K562 (cell line): ENCODE results near the gene ANKS3. TPM values are rescaled to one million over a fixed set of nuclear protein-coding genes. Genes with fewer than 3 reads are reported as not detected.

Experiments
- ATAC-seq: fragments of 200-7000 bp; cut with Tn5 transposase; 3 replicates; pipeline ENCODE4 v1.9.1; 2020; ENCODE audit warnings: moderate library complexity
- BruUV-seq: library from RNA; stranded (reverse); fragments of 400-500 nt; replicated peaks from 2 replicates; lab custom pipeline; 2021; lab: Mats Ljungman, UMichigan
- CTCF ChIA-PET: fragments of 300-600 bp; formaldehyde crosslinking; extraction: SDS; loops from one replicate; lab custom pipeline; 2021; ENCODE audit warnings: low intra/inter-chr PET ratio; lab: Yijun Ruan, JAX
- POLR2A ChIA-PET: fragments of 300-600, 350-650 bp; sonication (Branson Sonifier 250); formaldehyde crosslinking; extraction: SDS; loops from one replicate; lab custom pipeline; 2021; ENCODE audit warnings: antibody characterized with exemption, inconsistent platforms; lab: Yijun Ruan, JAX
- DNase-seq, 4 experiments: peaks; one replicate each; pipeline versions ENCODE4 v3.0.0 to v3.0.0-alpha.2; 2011 to 2018; ENCODE audit warnings: low spot score in 3 of 4, mixed read lengths in 3 of 4; ENCODE audit errors: extremely low read depth in 1 of 4
- FAIRE-seq: peaks from 2 replicates; lab custom pipeline; 2011; peaks lifted over from hg19 to GRCh38; lab: Jason Lieb, UNC
- H2AFZ ChIP-seq: 2 replicates; pipeline ENCODE4 v1.6.0; 2011; ENCODE audit warnings: low read depth, low read length, control low read depth, inconsistent platforms
- H3K27ac ChIP-seq: fragments of 200-600 bp; 3 replicates; pipeline ENCODE4 v1.8.0; 2011; ENCODE audit warnings: low read depth, mild to moderate bottlenecking, control low read depth, inconsistent platforms, low read length, moderate library complexity, mixed read lengths; ENCODE audit errors: extremely low read depth
- H3K27me3 ChIP-seq, 2 experiments: fragments of 300-600 bp in 1 of 2; 2 replicates in 1 of 2; 3 replicates in 1 of 2; pipeline versions ENCODE4 v1.6.0 to v1.8.0; 2011; ENCODE audit warnings: inconsistent platforms in 2 of 2, low read length in 2 of 2, mild to moderate bottlenecking in 1 of 2, mixed read lengths in 1 of 2, moderate library complexity in 1 of 2; ENCODE audit not compliant: control insufficient read depth in 2 of 2, insufficient read depth in 2 of 2
- H3K36me3 ChIP-seq: fragments of 300-600 bp; 3 replicates; pipeline ENCODE4 v1.8.0; 2011; ENCODE audit warnings: mild to moderate bottlenecking, low read length, inconsistent platforms; ENCODE audit not compliant: control insufficient read depth, insufficient read depth
- H3K4me1 ChIP-seq, 2 experiments: fragments of 200-600 bp in 1 of 2; replicated peaks in 1 of 2; 2 replicates in 1 of 2; 3 replicates in 1 of 2; pipeline versions ENCODE4 v1.5.1 to v1.8.0; 2011; ENCODE audit warnings: inconsistent platforms in 2 of 2, low read length in 2 of 2, mild to moderate bottlenecking in 1 of 2, mixed read lengths in 1 of 2, moderate library complexity in 1 of 2; ENCODE audit not compliant: control insufficient read depth in 2 of 2, insufficient read depth in 2 of 2
- H3K4me2 ChIP-seq: 2 replicates; pipeline ENCODE4 v1.6.1; 2011; ENCODE audit warnings: low read length, control low read depth, inconsistent platforms, mixed read lengths; ENCODE audit not compliant: insufficient read depth
- H3K4me3 ChIP-seq: fragments of 200-600 bp; sonication (generic), shearing (Covaris generic); 2 replicates; pipeline ENCODE4 v1.5.1; 2016; ENCODE audit warnings: control low read depth, inconsistent platforms
- H3K79me2 ChIP-seq: fragments of 200-600 bp; 3 replicates; pipeline ENCODE4 v1.8.0; 2011; ENCODE audit warnings: low read length, inconsistent platforms; ENCODE audit not compliant: control insufficient read depth, insufficient read depth
- H3K9ac ChIP-seq, 2 experiments: 2 replicates each; pipeline versions ENCODE4 v1.6.0 to v1.6.1; 2011; ENCODE audit warnings: low read depth in 2 of 2, low read length in 2 of 2, control low read depth in 1 of 2, inconsistent platforms in 1 of 2, mild to moderate bottlenecking in 1 of 2, mixed read lengths in 1 of 2; ENCODE audit not compliant: insufficient read depth in 1 of 2
- H3K9me1 ChIP-seq: one replicate; pipeline ENCODE4 v1.6.0; 2011; ENCODE audit warnings: inconsistent platforms, mild to moderate bottlenecking, low read length, moderate library complexity; ENCODE audit not compliant: control insufficient read depth, insufficient read depth
- H3K9me3 ChIP-seq: replicated peaks from 2 replicates; pipeline ENCODE4 v1.5.1; 2011; ENCODE audit warnings: low read depth, low read length, inconsistent platforms; ENCODE audit not compliant: control insufficient read depth, insufficient read depth
- H4K20me1 ChIP-seq: replicated peaks from 2 replicates; pipeline ENCODE4 v1.6.1; 2011; ENCODE audit warnings: low read length, inconsistent platforms, mixed read lengths; ENCODE audit not compliant: control insufficient read depth, insufficient read depth
- BHLHE40 ChIP-seq: IDR thresholded peaks from 2 replicates; pipeline ENCODE4 v1.6.1; 2011; ENCODE audit warnings: low read length, improper control_type of control experiment
- MYBL2 ChIP-seq, 2 experiments: fragments of 450-650 bp in 1 of 2; sonication (generic) in 1 of 2; formaldehyde crosslinking in 1 of 2; IDR thresholded peaks; 2 replicates each; pipeline versions ENCODE4 v1.6.1 to v1.8.1; 2017 to 2022; ENCODE audit warnings: borderline replicate concordance in 1 of 2, inconsistent platforms in 1 of 2, low read depth in 1 of 2, mild to moderate bottlenecking in 1 of 2, missing genetic modification reagents in 1 of 2, moderate library complexity in 1 of 2
- POLR2G ChIP-seq: fragments of 200-400 bp; formaldehyde crosslinking; IDR thresholded peaks from 2 replicates; pipeline ENCODE4 v1.6.1; 2017; ENCODE audit warnings: low read depth, mild to moderate bottlenecking, antibody characterized with exemption, low read length, moderate library complexity
- RNF2 ChIP-seq: sonication (generic); IDR thresholded peaks from 2 replicates; pipeline ENCODE4 v1.6.1; 2016
- WGBS: fragments of 100-300 bp; shearing (Covaris generic); methylation state at CpG from one replicate; pipeline ENCODE4 v1.1.6; 2016; ENCODE audit warnings: low coverage, mixed read lengths; ENCODE audit not compliant: insufficient coverage; ENCODE audit errors: missing lambda C conversion rate; 5-methylcytosine and 5-hydroxymethylcytosine counted together
- in situ Hi-C: fragments of 300-500 bp; cut with MboI; formaldehyde crosslinking; loops from 4 replicates; pipeline ENCODE4 v1.15.0; 2018; ENCODE audit warnings: inconsistent platforms, mixed read lengths
- intact Hi-C: fragments of 100-400 bp; cut with micrococcal nuclease; formaldehyde crosslinking; loops from 2 replicates; pipeline ENCODE4 v1.14.2; 2022
- polyA plus RNA-seq, 8 experiments: library from polyadenylated mRNA; depleted of rRNA in 4 of 8; stranded (reverse) in 5 of 8; unstranded in 3 of 8; fragments of >200 nt; fragmentation: Nextera tagmentation in 2 of 8; fragmentation: Illumina TruSeq in 1 of 8; extraction: Ambion mirVana in 2 of 8; extraction: Trizol in 1 of 8; gene quantifications; 2 replicates each; pipeline versions ENCODE4 v1.2.1 to v1.2.3, GENCODE V29; 2011 to 2014; ENCODE audit warnings: inconsistent platforms in 1 of 8, missing spikeins in 1 of 8
- total RNA-seq, 7 experiments: library from RNA; depleted of rRNA in 6 of 7; stranded (reverse); fragments of >200 nt in 6 of 7; fragmentation: Illumina TruSeq in 2 of 7; extraction: Trizol in 2 of 7; gene quantifications; 2 replicates each; pipeline versions ENCODE4 v1.2.1 to v1.2.3, GENCODE V29; 2011 to 2021; ENCODE audit warnings: low replicate concordance in 1 of 7

The ANKS3 gene
- total and polyA plus RNA-seq, 9 of the 15 experiments (the other 6 are each of a cell fraction or from before 2014, with no cell fraction given): 0.43 to 25.7 (median 14.8) TPM

DNA sequence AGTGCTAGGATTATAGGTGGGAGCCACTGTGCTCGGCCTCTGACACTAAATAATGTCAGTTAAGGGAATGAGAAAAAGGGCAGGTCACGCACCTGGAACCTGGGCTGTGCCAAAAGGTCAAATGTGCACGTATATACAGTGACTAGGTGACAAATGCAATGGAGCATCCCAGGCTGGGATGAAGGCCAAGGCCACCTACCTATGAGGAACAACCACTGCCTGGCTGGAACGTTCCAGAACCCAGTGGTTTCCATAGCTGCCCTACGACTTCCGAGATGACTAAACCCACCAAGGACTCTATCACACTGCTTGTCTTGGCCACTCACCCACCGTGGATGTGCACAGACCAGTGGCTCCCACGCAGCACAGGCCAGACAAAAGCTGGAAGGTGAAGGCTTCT, 16.8 kb upstream of the ANKS3 start:
- H4K20me1 ChIP-seq: no peaks in the 10 kb centered on the region
- H3K4me1 ChIP-seq: peaks cover 0 to 20% of the 10 kb centered on the region in 2 experiments; a peak in 1 of 5 replicates
- CTCF ChIA-PET: no interaction called here
- no peak for TF ChIP-seq RNF2
- H3K27ac ChIP-seq: no peak overlapping the region
- H3K9me3 ChIP-seq: peaks cover 10% of the 10 kb centered on the region
- no peak for ATAC-seq
- POLR2A ChIA-PET: interaction anchor here (0.6 kb wide), 2 partner anchors 9 to 52 kb away, joined by 3 read pairs; no protein-coding TSS in a partner anchor
- peaks cover 49% of the 10 kb centered on the region for H3K36me3 ChIP-seq
- no peak overlapping the region for H3K4me3 ChIP-seq
- no peaks in the 10 kb centered on the region; the same call in 2 of the 3 replicates for H3K79me2 ChIP-seq
- H3K9ac ChIP-seq: no peak overlapping the region
- H2AFZ ChIP-seq: no peak overlapping the region
- no peaks in the 10 kb centered on the region for H3K27me3 ChIP-seq
- in situ Hi-C loops (no loop called here), intact Hi-C loops (no loop called here)
- no peak for DNase-seq
- no TSS peak for BruUV-seq
- no peak for FAIRE-seq
- no peak overlapping the region for H3K4me2 ChIP-seq
- H3K9me1 ChIP-seq: no peaks in the 10 kb centered on the region
- WGBS: 87% methylated on average over 8 of the region's 8 CpGs

DNA sequence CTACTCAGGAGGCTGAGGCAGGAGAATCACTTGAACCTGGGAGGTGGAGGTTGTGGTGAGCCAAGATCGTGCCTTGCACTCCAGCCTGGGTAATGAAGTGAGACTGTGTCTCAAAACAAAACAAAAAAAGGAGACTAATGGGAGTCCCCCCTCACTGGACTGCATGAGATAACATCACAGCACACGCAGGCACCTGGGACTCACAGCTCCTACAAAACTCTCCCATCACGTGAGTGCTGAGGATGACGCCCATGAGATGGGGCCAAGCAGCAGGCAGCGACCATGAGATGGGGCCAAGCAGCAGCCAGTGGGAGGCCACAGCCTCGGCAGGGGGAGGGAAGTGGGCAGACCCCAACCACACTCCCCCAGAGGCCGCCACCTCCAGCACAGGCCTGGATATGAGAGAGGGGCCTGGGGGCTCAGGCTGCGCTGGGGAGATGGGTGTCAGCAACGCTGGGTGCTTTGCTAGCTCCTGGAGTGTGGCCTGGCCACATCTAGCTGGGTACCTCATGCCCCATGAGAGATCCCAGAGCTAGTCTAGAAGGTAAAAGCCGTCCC, 15.7 kb upstream of the ANKS3 start:
- H3K9ac ChIP-seq: peak overlapping the region in 1 of 2 experiments; percentile 10; a peak in 1 of 4 replicates
- 60% methylated on average over 10 of the region's 10 CpGs for WGBS
- ChIA-PET CTCF (no interaction called here), POLR2A (interaction anchor here (1.1 kb wide), 1 partner anchor 11 kb away, joined by 5 read pairs; no protein-coding TSS in a partner anchor)
- TF ChIP-seq POLR2G (peak; percentile 63), MYBL2 (IDR thresholded peaks at IDR 0.05; ENCODE audit: low read depth) (no peak), MYBL2 (CRISPR knock-in tag; IDR thresholded peaks at IDR 0.05; ENCODE audit: borderline replicate concordance) (no peak), BHLHE40 (0 out of 2 replicates have a peak, but pooled peaks have one; percentile 14)
- H3K4me3 ChIP-seq: no peak overlapping the region
- no peak for DNase-seq
- in situ Hi-C loops (no loop called here), intact Hi-C loops (no loop called here)
- no peak overlapping the region for H3K27ac ChIP-seq
- no peaks in the 10 kb centered on the region for H3K79me2 ChIP-seq
- ATAC-seq: no peak
- peaks cover 2% of the 10 kb centered on the region; the same call in 1 of the 2 replicates for H3K9me3 ChIP-seq
- no peaks in the 10 kb centered on the region for H3K9me1 ChIP-seq
- peaks cover 40% of the 10 kb centered on the region for H3K36me3 ChIP-seq
- no peak overlapping the region for H3K4me2 ChIP-seq
- no peaks in the 10 kb centered on the region for H4K20me1 ChIP-seq
- no peak for FAIRE-seq
- no TSS peak for BruUV-seq
- no peaks in the 10 kb centered on the region for H3K27me3 ChIP-seq
- peaks cover 0 to 21% of the 10 kb centered on the region in 2 experiments; a peak in 2 of 5 replicates for H3K4me1 ChIP-seq
- H2AFZ ChIP-seq: no peak overlapping the region
